ENCODE data around the gene IER5. TPM values are rescaled to one million over a fixed set of nuclear protein-coding genes. Genes with fewer than 3 reads are reported as not detected.
"Not testable (repeated sequence)": the region's sequence is repeated elsewhere in the genome, so short reads cannot be mapped to it uniquely, and the experiment has no call there.

The IER5 gene
- total and polyA plus RNA-seq, 2 of the 13 experiments (the other 11 are each of a cell fraction or from before 2014, with no cell fraction given), result 2.5 to 3.5 TPM

GRCh38 chr1:181060066-181060465 is 28.4 kb upstream of the IER5 start (continued):
- TF ChIP-seq ZNF646 (CRISPR knock-in tag; IDR thresholded peaks at IDR 0.05), result no peak
- TF ChIP-seq, protein P1, sequence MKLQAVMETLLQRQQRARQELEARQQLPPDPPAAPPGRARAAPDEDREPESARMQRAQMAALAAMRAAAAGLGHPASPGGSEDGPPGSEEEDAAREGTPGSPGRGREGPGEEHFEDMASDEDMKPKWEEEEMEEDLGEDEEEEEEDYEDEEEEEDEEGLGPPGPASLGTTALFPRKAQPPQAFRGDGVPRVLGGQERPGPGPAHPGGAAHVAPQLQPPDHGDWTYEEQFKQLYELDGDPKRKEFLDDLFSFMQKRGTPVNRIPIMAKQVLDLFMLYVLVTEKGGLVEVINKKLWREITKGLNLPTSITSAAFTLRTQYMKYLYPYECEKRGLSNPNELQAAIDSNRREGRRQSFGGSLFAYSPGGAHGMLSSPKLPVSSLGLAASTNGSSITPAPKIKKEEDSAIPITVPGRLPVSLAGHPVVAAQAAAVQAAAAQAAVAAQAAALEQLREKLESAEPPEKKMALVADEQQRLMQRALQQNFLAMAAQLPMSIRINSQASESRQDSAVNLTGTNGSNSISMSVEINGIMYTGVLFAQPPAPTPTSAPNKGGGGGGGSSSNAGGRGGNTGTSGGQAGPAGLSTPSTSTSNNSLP (IDR thresholded peaks at IDR 0.05; ENCODE audit: low read depth, low read length), result no peak
- no peak for TF ChIP-seq MYPOP (CRISPR knock-in tag; IDR thresholded peaks at IDR 0.05)
- no peak for TF ChIP-seq USF2 (IDR thresholded peaks at IDR 0.05; ENCODE audit: low read depth, low read length)
- no peak for TF ChIP-seq USF2 (CRISPR knock-in tag; IDR thresholded peaks at IDR 0.05; ENCODE audit: borderline replicate concordance)
- no peak for TF ChIP-seq ARNT2 (CRISPR knock-in tag; IDR thresholded peaks at IDR 0.05; ENCODE audit: low read depth)
- no peak for TF ChIP-seq ZNF382 (CRISPR knock-in tag; IDR thresholded peaks at IDR 0.05; ENCODE audit: borderline replicate concordance)
- TF ChIP-seq TBX3 (IDR thresholded peaks at IDR 0.05; ENCODE audit: borderline replicate concordance), result no peak
- no peak for TF ChIP-seq YEATS4 (CRISPR knock-in tag; IDR thresholded peaks at IDR 0.05; ENCODE audit: borderline replicate concordance)

DNA sequence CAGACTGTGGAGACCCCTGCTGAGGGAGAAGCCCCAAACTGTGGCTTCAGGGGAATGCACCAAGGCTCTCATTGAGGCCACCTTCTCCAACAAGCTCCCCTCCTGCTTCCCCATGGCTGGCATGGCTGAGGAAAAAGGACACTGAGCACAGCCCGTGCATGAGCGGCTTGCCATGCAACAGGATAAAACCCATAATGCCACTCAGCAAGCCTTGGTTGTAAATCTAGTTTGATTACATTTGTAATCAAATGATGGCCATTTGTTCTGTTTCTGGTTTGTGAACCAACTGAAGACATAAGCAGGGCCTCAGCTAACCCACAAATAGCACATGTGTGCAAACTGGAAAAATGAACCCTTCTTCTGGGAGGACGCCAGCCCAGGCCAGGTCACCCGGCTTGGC is 27.6 kb upstream of the IER5 start:
- BruUV-seq (replicated peaks); H4K20me1 ChIP-seq (ENCODE audit: insufficient read depth, low read length); H2AFZ ChIP-seq (ENCODE audit: low read length); H3K36me3 ChIP-seq (replicated peaks in 1 of 2; ENCODE audit: control insufficient read depth in 1 of 2, insufficient read depth in 2 of 2, low read length in 2 of 2); H3K9me3 ChIP-seq (ENCODE audit: low read length); FAIRE-seq; H3K4me3 ChIP-seq (replicated peaks in 1 of 3; ENCODE audit: insufficient read depth in 1 of 3, low read depth in 2 of 3, low read length in 3 of 3); POLR2A ChIA-PET; ATAC-seq; H3K9ac ChIP-seq (ENCODE audit: insufficient read depth, low read depth, low read length); H3K4me2 ChIP-seq (ENCODE audit: low read depth, low read length); DNase-seq (ENCODE audit: low spot score); H3K27ac ChIP-seq (ENCODE audit: extremely low read length, insufficient read depth, low read length); H3K27me3 ChIP-seq (ENCODE audit: control insufficient read depth in 1 of 2, insufficient read depth in 2 of 2, low read length in 2 of 2); intact Hi-C loops (cut with micrococcal nuclease; ENCODE audit: unreplicated experiment); CTCF ChIA-PET (ENCODE audit: low intra/inter-chr PET ratio, low total read pairs); H3K79me2 ChIP-seq (ENCODE audit: insufficient read depth, low read length); in situ Hi-C loops (cut with HindIII; ENCODE audit: extremely low pct_ligation_motif_present, low pct_unique_long_range_greater_than_20kb): not testable (repeated sequence)
- H3K4me1 ChIP-seq (ENCODE audit: insufficient read depth, low read length), result peaks cover 18% of the 10 kb centered on the region; the same call in 1 of the 2 replicates
- WGBS (ENCODE audit: low lambda C conversion rate), result 68% methylated on average over 4 of the region's 4 CpGs
